Duodenal mucosa (tissue), 2 donors: ENCODE data around the gene ABCD3.

ENCODE experiments used
- H3K27ac ChIP-seq: one replicate; pipeline ENCODE4 v1.7.0; 2013; ENCODE audit warnings: low read depth, low read length
- H3K27me3 ChIP-seq, 2 donors: one replicate each; pipeline ENCODE4 v1.7.0; 2013; ENCODE audit warnings: low read length in 2 of 2, control low read depth in 1 of 2; ENCODE audit not compliant: insufficient read depth in 2 of 2, control insufficient read depth in 1 of 2
- H3K36me3 ChIP-seq, 2 donors: one replicate each; pipeline ENCODE4 v1.7.0; 2013; ENCODE audit warnings: low read length in 2 of 2, control low read depth in 1 of 2; ENCODE audit not compliant: insufficient read depth in 2 of 2, control insufficient read depth in 1 of 2
- H3K4me1 ChIP-seq, 2 donors: one replicate each; pipeline ENCODE4 v1.7.0; 2013; ENCODE audit warnings: low read length in 2 of 2, control low read depth in 1 of 2; ENCODE audit not compliant: insufficient read depth in 2 of 2, control insufficient read depth in 1 of 2
- H3K4me3 ChIP-seq, 2 donors: one replicate each; pipeline ENCODE4 v1.7.0; 2013; ENCODE audit warnings: low read length in 2 of 2, low read depth in 1 of 2
- H3K9ac ChIP-seq, 2 donors: one replicate each; pipeline ENCODE4 v1.7.0; 2013; ENCODE audit warnings: low read length in 2 of 2, low read depth in 1 of 2
- H3K9me3 ChIP-seq, 2 donors: one replicate each; pipeline ENCODE4 v1.7.0; 2013; ENCODE audit warnings: low read length in 2 of 2, control low read depth in 1 of 2; ENCODE audit not compliant: control insufficient read depth in 1 of 2

ABCD3 gene

DNA sequence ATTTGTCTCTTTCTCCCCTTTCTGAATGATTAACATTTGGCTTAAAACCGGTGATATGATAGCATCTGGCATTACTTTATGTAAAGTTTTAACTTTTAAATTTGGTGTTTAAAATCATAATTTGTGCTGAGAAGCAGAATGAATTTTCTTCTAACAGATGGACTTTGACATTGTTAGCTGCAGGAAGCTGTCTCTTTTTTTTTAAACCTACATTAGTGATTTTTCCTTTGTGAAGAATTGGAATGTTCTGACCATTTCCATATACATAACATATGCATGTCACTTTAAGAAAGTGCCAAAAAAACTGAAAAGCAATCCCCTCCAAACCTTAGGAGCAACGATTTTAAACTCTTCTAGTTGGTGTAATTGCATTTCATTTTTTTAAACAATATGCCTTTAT lies 101.2 kb downstream of the ABCD3 start:
- Histone ChIP-seq H3K9me3 (no peaks in the 10 kb centered on the region), H3K27ac (no peak overlapping the region), H3K9ac (no peak overlapping the region), H3K4me1 (no peaks in the 10 kb centered on the region), H3K4me3 (no peak overlapping the region), H3K36me3 (peaks cover 3 to 6% of the 10 kb centered on the region in 2 donors), H3K27me3 (no peaks in the 10 kb centered on the region)

DNA sequence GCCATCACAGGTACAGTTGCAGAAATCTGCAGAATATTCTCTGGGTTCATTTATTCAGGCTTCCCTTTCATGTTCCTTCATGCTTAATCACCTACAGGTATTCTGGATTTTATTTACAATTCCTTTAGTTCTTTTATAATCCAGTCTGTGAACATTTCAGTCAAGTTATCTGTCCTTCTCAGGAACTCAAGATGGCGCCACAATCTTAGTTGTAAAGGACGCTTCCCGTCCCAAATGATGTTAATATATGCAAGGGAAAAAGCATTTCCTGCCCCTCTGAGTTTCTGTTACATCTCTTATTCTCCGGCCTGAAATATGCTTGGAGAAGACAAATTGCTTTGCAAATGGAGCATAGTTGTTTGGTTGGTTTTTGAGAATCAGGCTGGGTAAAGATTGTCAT lies 104.1 kb downstream of the ABCD3 start:
- H3K27ac ChIP-seq = no peak overlapping the region
- H3K9me3 ChIP-seq = no peaks in the 10 kb centered on the region
- H3K4me1 ChIP-seq = peaks cover 0 to under 1% of the 10 kb centered on the region in 2 donors
- no peaks in the 10 kb centered on the region for H3K27me3 ChIP-seq
- H3K4me3 ChIP-seq = no peak overlapping the region
- H3K9ac ChIP-seq = no peak overlapping the region
- peaks cover 3 to 5% of the 10 kb centered on the region in 2 donors for H3K36me3 ChIP-seq

DNA sequence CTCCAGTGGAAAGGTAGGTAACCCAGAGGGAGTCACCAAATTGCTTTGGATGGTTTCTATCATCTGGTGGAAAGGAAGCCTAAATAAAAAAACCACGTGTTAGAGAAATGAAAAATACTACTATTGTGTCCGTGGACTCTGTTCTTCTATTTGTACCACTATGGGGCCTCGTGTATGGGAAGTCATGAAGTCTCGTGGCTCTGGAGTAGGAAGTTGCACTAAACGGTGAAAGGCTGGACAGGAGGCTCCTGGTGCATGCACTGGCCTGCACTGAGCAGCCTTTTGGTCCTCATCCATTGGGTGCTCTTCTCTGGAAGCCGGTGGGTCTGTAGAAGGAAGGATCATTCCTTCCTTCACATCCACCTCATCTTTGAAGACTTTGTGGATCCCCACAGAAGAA lies 106.3 kb downstream of the ABCD3 start:
- no peak overlapping the region for H3K4me3 ChIP-seq
- peaks cover 0 to 11% of the 10 kb centered on the region in 2 donors for H3K4me1 ChIP-seq
- H3K27me3 ChIP-seq = no peaks in the 10 kb centered on the region
- H3K27ac ChIP-seq = no peak overlapping the region
- no peak overlapping the region for H3K9ac ChIP-seq
- H3K9me3 ChIP-seq = no peaks in the 10 kb centered on the region
- H3K36me3 ChIP-seq = peaks cover 2 to 3% of the 10 kb centered on the region in 2 donors

DNA sequence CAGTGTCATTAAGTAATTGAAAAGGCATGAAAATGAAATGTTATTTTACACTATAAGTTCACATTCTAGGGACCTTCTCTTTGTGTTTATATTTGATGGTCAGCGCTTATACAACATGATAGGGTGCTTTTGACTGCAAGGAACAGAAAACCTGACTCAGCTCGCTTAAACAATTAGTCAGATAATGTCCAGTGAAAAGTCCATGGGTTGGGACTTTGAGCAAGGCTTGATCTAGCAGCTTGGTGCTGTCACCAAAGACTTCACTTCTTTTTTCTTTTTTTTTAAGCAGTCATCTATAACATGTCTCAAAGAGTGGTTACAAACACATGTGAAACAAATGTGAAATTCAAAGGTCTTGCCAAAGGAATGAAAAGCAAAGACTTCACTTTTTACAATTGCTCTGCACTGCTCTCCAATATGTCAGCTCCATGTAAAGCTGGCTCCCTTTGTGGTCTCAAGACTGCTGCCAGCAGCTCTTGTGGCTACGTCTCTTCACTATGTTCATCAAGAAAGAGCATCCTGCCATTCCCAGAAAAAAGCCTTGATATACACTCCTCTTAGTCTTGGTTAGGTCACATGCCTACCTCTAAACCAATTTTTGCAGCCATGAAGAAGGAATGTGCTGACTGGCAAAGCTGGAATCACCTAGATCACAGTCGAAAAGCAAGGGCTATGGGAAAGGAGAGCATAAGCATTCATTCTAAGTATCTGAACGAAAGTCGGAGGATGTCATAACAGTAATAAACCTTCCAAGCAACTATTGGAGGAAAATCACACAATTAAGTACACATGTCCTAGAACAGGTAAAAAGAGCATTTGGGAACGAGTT lies 108.2 kb downstream of the ABCD3 start:
- Histone ChIP-seq H3K36me3 (peaks cover 0 to 16% of the 10 kb centered on the region in 2 donors), H3K4me3 (no peak overlapping the region), H3K9ac (no peak overlapping the region), H3K27me3 (no peaks in the 10 kb centered on the region), H3K4me1 (peaks cover 0 to 11% of the 10 kb centered on the region in 2 donors), H3K9me3 (no peaks in the 10 kb centered on the region), H3K27ac (no peak overlapping the region)

DNA sequence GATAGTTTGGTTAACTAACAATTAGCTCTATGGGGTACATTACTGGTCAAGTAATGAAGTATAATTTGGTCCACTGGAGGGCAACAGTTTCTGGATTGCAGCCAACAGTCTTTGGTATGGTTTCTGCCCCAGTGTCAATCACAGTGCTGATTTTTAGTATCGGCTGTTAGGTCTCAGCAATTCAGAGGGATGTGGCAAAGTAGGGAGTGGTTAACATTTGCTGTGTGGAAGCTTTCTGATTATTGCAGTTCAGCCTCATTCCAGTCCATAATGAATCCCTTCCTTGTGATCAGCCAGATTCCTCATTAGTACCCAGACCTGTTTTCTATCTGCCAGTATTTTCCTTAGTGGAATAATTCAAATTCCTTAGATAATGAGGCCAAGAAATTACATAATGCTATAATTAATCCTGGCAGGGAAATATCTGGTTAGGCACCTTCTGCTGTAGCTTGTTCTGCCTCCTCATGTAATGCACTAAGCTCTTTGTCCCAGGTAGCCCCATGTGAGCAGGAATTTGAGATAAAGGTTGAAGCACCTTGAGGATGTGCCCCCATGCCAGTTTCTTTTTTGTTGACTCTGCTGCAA lies 109.3 kb downstream of the ABCD3 start:
- Histone ChIP-seq H3K27ac (no peak overlapping the region), H3K36me3 (peaks cover 5 to 28% of the 10 kb centered on the region in 2 donors), H3K27me3 (no peaks in the 10 kb centered on the region)

DNA sequence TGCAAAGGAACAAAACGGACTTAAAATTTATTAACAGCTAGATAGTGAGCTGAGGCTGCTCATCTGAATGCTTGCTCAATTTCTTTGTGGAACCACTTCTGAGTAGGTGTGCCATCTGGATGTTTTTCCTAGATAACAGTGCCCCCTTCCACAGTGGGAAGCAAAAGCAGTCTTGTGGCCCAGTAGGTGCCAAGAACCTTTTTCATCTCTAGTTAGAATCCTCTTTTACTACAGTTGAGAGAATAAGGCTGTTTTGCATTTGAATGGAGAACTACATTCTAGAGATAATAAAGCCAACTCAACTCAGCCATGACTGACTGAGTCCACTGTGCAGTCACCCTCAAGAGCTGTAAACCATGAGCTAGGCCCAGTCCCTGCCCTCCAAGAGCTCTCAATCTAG lies 110.1 kb downstream of the ABCD3 start:
- Histone ChIP-seq H3K4me1 (peaks cover 0 to 11% of the 10 kb centered on the region in 2 donors), H3K4me3 (no peak overlapping the region), H3K27ac (no peak overlapping the region), H3K9me3 (no peaks in the 10 kb centered on the region), H3K27me3 (no peaks in the 10 kb centered on the region), H3K9ac (no peak overlapping the region), H3K36me3 (peaks cover 5 to 33% of the 10 kb centered on the region in 2 donors)

More for the DNA sequence above, 109.3 kb downstream of the ABCD3 start:
- H3K9me3 ChIP-seq = no peaks in the 10 kb centered on the region
- H3K4me3 ChIP-seq = no peak overlapping the region
- no peak overlapping the region for H3K9ac ChIP-seq
- peaks cover 0 to 11% of the 10 kb centered on the region in 2 donors for H3K4me1 ChIP-seq

DNA sequence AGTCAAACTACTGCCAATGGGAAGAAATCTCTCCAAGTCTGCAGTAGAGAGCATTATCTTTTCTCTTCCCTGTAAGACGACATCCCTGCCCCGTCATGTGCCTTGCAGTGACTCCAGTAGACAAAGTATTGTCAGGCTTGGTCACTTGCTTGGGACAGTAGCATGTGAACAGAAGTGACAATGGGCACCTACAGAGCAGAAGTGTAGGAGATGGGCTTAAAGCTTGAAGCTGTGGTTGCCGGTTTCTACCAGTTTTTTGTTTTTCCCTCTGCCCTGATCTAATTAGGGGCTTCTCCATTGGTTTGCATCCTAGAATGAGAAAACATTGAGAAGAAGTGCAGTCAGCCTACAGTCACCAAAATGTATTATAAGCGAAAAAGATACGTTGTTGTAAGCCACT lies 110.6 kb downstream of the ABCD3 start:
- no peak overlapping the region for H3K4me3 ChIP-seq
- no peak overlapping the region for H3K9ac ChIP-seq
- H3K9me3 ChIP-seq = no peaks in the 10 kb centered on the region
- no peaks in the 10 kb centered on the region for H3K27me3 ChIP-seq
- no peak overlapping the region for H3K27ac ChIP-seq
- peaks cover 5 to 33% of the 10 kb centered on the region in 2 donors for H3K36me3 ChIP-seq
- H3K4me1 ChIP-seq = peaks cover 0 to 11% of the 10 kb centered on the region in 2 donors

DNA sequence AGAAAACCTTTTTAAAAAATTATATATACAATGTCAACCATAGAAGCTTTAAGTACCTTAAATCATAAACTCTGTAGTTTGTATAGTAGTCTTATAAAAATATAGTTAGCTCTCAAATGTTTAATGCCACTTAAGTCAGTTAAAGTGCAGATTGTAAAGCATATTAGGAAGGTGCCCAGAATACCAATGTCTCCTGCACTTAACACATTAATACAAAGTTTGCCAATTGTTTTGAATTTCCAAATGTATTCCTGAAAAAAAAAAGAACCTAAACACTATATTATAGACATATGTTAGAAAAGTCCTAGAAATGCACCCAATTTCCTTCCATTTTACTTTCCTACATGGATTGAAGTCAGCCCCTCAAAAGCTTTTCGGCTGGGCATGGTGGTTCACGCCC lies 111.2 kb downstream of the ABCD3 start:
- H3K9me3 ChIP-seq = no peaks in the 10 kb centered on the region
- no peak overlapping the region for H3K4me3 ChIP-seq
- H3K4me1 ChIP-seq = peaks cover 0 to 11% of the 10 kb centered on the region in 2 donors
- H3K27ac ChIP-seq = no peak overlapping the region
- H3K36me3 ChIP-seq = peaks cover 9 to 37% of the 10 kb centered on the region in 2 donors
- no peak overlapping the region for H3K9ac ChIP-seq
- no peaks in the 10 kb centered on the region for H3K27me3 ChIP-seq

DNA sequence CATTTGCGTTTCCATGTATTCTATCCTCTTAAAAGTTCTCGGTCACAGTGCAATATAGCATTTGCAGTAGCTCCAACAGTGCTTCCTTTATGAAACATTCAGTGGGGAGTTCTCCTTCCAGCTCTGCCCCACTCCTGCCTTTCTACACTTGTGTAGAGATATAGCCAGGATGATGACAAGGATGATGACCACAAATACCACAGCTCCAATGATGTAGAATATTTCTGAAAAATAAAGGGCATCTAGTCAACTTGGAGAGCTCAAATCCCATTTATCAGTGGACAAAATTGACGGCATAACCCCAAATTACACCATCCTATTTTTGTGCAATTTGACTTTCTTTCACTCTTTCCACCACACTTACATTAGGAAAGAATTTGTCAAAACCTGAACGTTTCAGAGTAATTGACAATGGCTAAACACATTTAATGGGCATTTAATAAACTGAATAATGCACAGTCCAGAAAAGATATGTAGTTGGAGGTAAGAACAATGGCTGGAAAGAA lies 112.2 kb downstream of the ABCD3 start:
- Histone ChIP-seq H3K27ac (no peak overlapping the region), H3K9ac (no peak overlapping the region), H3K27me3 (no peaks in the 10 kb centered on the region), H3K4me3 (no peak overlapping the region), H3K36me3 (peaks cover 13 to 45% of the 10 kb centered on the region in 2 donors), H3K9me3 (no peaks in the 10 kb centered on the region), H3K4me1 (peaks cover 0 to 16% of the 10 kb centered on the region in 2 donors)

DNA sequence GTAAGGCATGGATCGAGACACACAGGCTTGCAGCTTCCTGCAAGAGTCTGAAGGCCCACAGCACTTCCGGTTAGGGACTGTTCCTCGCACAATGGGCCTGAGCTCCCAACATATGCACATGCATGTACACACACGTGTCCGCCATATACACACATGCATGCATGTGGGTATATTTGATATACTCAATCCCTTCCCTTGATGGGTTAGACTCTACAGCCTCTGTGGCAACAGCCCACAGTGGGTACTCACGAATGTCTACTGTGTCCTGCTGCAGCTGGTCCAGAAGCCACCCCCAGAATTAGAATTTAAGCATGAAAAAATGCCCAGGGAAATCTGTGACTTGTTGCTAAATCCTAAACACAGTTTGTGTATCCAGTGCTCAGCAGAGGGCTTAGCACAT lies 113.5 kb downstream of the ABCD3 start:
- no peak overlapping the region for H3K27ac ChIP-seq
- H3K9ac ChIP-seq = no peak overlapping the region
- peaks cover 13 to 52% of the 10 kb centered on the region in 2 donors for H3K36me3 ChIP-seq
- no peaks in the 10 kb centered on the region for H3K27me3 ChIP-seq
- no peaks in the 10 kb centered on the region for H3K9me3 ChIP-seq
- no peak overlapping the region for H3K4me3 ChIP-seq
- peaks cover 0 to 18% of the 10 kb centered on the region in 2 donors for H3K4me1 ChIP-seq
